BLaER1 (cell line): ENCODE data around the gene UBE2S.
A peak's percentile ranks its signal among the peaks of the same experiment; 100 is the strongest.

Experiments
- H3K27ac ChIP-seq: shearing (Covaris generic); formaldehyde crosslinking; 2 replicates; pipeline ENCODE4 v1.8.1; 2022
- H3K27me3 ChIP-seq: shearing (Covaris generic); formaldehyde crosslinking; 2 replicates; pipeline ENCODE4 v1.8.1; 2022
- H3K36me3 ChIP-seq: shearing (Covaris generic); formaldehyde crosslinking; 2 replicates; pipeline ENCODE4 v1.8.1; 2022
- H3K4me1 ChIP-seq: shearing (Covaris generic); formaldehyde crosslinking; 2 replicates; pipeline ENCODE4 v1.8.1; 2022
- H3K4me2 ChIP-seq: shearing (Covaris generic); formaldehyde crosslinking; 2 replicates; pipeline ENCODE4 v1.8.1; 2022
- H3K4me3 ChIP-seq: shearing (Covaris generic); formaldehyde crosslinking; 2 replicates; pipeline ENCODE4 v1.8.1; 2022
- H3K9ac ChIP-seq: shearing (Covaris generic); formaldehyde crosslinking; 2 replicates; pipeline ENCODE4 v1.8.1; 2022
- H3K9me3 ChIP-seq: shearing (Covaris generic); formaldehyde crosslinking; 2 replicates; pipeline ENCODE4 v1.8.1; 2022
- H4K20me1 ChIP-seq: shearing (Covaris generic); formaldehyde crosslinking; 2 replicates; pipeline ENCODE4 v1.8.1; 2022
- Cebpa-rat ChIP-seq: shearing (Covaris generic); IDR thresholded peaks from 2 replicates; pipeline ENCODE4 v1.8.1; 2022

Gene UBE2S

DNA sequence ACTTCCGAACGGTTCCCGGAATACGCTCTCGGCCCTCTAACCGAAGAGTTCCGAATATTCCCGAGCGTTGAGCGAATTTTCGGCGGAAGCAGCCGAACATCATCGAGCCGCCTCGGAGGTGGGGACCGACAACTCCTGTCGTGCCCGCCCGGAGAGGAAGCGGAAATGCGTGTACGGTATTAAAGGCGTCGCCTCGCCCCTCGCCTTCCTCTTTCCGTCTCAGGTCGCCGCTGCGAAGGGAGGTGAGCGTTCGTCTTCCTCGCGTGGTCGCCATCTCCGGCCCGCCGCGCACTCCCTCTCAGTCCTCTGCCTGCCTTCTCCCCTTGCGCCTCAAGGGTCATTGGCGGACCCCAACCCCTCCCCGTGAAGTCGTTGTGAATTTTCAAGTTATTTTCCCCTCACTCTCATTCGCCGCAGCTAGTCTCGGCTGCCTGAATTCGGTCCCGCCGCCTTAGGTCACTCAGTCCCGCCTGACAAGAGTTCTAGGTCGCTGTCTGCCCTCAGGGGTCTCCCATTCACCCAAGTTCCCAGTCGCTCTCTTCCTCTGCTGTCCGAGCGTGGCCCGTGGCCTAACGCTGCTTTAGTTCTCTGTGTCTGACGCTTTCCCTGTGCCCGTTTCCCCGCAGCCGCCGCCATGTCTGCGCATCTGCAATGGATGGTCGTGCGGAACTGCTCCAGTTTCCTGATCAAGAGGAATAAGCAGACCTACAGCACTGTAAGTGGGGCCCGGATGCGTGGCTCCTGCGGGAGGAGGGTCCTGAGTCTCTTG lies 21.7 kb downstream of the UBE2S start, which contains the start of gene RPL28:
TSS of gene RPL28 (plus strand) at position 209 of the 769 bp plus-strand sequence. CDS start at position 635, 426 bp downstream.
- Histone ChIP-seq H3K4me2 (peak within 1 kb of the TSS; percentile 99), H3K9ac (peak within 1 kb of the TSS; percentile 99), H3K27me3 (no peaks in the 10 kb centered on the region), H3K27ac (peak within 1 kb of the TSS; percentile 96), H4K20me1 (peaks cover 51% of the 10 kb centered on the region), H3K36me3 (peaks cover 46% of the 10 kb centered on the region), H3K9me3 (no peaks in the 10 kb centered on the region), H3K4me3 (peak within 1 kb of the TSS; percentile 92), H3K4me1 (peaks cover 72% of the 10 kb centered on the region)
- no peak for TF ChIP-seq Cebpa-rat

- Histone ChIP-seq H4K20me1 (peaks cover 44% of the 10 kb centered on the region), H3K27ac (peak overlapping the region; percentile 96), H3K27me3 (no peaks in the 10 kb centered on the region), H3K4me1 (peaks cover 64% of the 10 kb centered on the region), H3K4me2 (peak overlapping the region; percentile 99), H3K9ac (peak overlapping the region; percentile 99), H3K4me3 (peak overlapping the region; percentile 92), H3K9me3 (no peaks in the 10 kb centered on the region), H3K36me3 (peaks cover 38% of the 10 kb centered on the region)
- TF ChIP-seq Cebpa-rat = no peak
These were observed 22.5 kb downstream of the UBE2S start for GRCh38 chr19:55384920-55385723.

DNA sequence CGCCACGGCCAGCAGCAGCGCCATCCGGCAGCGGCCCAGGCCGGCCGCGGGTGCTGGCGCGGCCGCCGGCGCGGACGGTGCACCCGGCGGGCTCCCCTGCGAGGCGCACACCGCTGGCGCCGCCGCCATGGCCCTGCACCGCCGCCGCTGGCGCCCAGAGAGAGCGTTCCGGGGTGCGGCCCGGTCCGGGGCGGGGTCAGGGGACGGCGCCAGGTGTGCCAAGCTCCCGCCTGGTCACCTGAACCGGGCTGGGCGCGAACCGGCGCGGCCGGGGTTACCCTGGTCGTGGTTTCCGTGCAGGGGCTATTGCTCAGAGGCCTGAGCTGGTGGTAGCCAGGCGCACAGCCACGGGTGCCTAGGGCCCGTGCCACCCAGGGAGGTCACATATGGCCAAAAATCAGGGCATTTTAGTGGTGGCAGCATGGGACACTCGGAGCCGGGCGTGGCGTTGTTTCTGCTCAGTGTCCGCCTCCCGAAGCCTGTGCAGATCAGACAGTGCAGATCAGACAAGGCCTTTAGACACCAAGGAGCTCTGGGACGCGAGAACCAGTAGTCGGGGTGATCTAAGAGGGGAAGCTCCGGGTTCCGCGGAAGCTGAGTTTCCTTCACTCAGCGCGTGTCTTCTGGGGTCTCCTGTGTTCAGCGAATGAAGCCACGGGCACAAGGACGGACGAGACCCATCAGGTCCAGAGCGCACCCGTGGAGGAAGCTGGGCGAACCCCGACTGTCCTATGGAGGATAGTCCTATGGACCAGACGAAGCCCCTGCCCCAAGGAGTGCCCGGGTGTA lies 23.3 kb downstream of the UBE2S start, which contains the start of gene TMEM238:
TSS of gene TMEM238 (minus strand) at position 162 of the 789 bp plus-strand sequence. CDS start at position 129, 33 bp downstream.
- TF ChIP-seq Cebpa-rat = no peak
- Histone ChIP-seq H3K27ac (peak within 1 kb of the TSS; percentile 96), H3K4me1 (peaks cover 56% of the 10 kb centered on the region), H3K9me3 (no peaks in the 10 kb centered on the region), H3K27me3 (no peaks in the 10 kb centered on the region), H3K4me2 (peak within 1 kb of the TSS; percentile 99), H3K9ac (peak within 1 kb of the TSS; percentile 99), H4K20me1 (peaks cover 36% of the 10 kb centered on the region), H3K4me3 (peak within 1 kb of the TSS; percentile 92), H3K36me3 (peaks cover 30% of the 10 kb centered on the region)

DNA sequence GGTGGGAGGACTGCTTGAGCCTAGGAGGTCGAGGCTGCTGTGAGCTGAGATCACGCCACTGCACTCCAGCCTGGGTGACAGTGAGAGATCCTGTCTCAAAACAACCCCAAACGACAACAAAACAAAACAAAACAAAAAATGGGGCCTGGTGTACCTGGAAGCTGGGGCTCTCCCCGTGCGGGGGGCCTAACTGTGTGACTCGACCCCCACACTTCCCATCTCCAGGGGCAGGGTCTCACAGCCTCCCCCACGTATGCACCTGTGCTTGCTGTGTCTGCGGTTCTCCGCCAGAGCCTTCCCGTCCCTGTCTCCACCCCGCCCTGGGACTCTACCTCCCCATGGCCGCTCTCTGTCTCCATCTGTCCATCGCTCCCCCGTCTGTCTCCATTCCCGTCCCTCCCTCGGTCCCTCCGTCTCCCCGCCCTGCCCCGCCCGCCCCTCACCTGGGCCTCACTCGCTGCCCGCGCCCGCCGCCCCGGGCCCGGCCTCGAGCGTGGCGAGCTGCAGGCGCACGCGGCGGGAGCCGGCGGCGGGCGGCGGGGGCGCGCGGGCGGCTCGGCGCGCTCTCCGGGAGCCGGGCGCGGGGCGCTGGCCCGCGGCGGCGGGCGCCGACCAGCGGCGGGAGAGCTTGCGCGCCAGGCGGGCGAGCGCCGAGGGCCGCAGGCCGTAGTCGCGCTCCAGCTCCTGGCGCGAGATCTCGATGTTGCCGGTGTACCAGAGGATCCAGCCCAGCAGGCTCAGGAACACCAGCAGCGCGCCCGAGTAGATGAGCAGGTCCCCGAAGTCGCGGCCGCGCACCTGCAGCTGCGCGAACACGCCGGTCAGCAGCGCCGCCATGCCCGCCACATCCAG lies 24.1 kb downstream of the UBE2S start:
- Histone ChIP-seq H3K4me2 (peak overlapping the region; percentile 99), H3K4me1 (peaks cover 48% of the 10 kb centered on the region), H3K9me3 (no peaks in the 10 kb centered on the region), H3K27ac (peak overlapping the region; percentile 96), H3K4me3 (peak overlapping the region; percentile 92), H4K20me1 (peaks cover 27% of the 10 kb centered on the region), H3K9ac (peak overlapping the region; percentile 99), H3K27me3 (no peaks in the 10 kb centered on the region), H3K36me3 (peaks cover 22% of the 10 kb centered on the region)
- TF ChIP-seq Cebpa-rat = no peak

DNA sequence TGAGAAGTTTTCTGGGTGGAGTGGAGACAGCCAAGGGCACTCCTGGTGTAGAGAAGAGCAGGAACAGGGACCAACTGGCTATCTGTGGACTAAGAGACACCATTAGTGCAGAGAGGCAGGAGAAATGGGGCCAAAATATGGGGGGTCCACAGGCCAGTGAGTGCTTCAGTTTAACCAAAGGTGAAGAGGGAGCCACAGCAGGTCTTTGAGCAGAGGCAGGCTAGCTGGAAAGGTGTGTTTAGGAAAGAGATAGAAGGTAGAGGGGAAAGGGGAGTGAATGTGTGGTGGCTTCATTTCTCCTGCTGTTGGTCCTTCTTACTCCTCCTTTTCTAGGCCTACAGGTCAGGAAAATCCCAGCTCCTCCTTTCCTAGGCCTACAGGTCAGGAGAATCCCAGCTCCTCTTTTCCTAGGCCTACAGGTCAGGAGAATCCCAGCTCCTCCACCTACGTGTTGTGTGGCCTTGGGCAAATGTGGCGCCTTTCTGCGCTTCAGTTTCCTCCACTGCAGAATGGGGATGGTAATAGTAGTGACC lies 25.0 kb downstream of the UBE2S start:
- Histone ChIP-seq H4K20me1 (peaks cover 18% of the 10 kb centered on the region), H3K9me3 (no peaks in the 10 kb centered on the region), H3K27ac (peak overlapping the region; percentile 96), H3K27me3 (peaks cover 4% of the 10 kb centered on the region), H3K4me1 (peaks cover 39% of the 10 kb centered on the region), H3K4me2 (peak overlapping the region; percentile 99), H3K9ac (peak overlapping the region; percentile 99), H3K4me3 (peak overlapping the region; percentile 92), H3K36me3 (peaks cover 13% of the 10 kb centered on the region)
- no peak for TF ChIP-seq Cebpa-rat

GRCh38 chr19:55382013-55382412 lies 25.6 kb downstream of the UBE2S start:
- Histone ChIP-seq H3K9ac (no peak overlapping the region), H3K36me3 (peaks cover 7% of the 10 kb centered on the region), H3K27ac (no peak overlapping the region), H3K27me3 (peaks cover 7% of the 10 kb centered on the region), H3K9me3 (no peaks in the 10 kb centered on the region), H4K20me1 (peaks cover 12% of the 10 kb centered on the region), H3K4me2 (peak overlapping the region; percentile 99), H3K4me3 (no peak overlapping the region), H3K4me1 (peaks cover 33% of the 10 kb centered on the region)
- TF ChIP-seq Cebpa-rat = no peak

GRCh38 chr19:55379174-55379573 lies 28.4 kb downstream of the UBE2S start:
- Histone ChIP-seq H3K9ac (no peak overlapping the region), H3K36me3 (no peaks in the 10 kb centered on the region), H4K20me1 (no peaks in the 10 kb centered on the region), H3K4me2 (no peak overlapping the region), H3K27ac (no peak overlapping the region), H3K27me3 (peaks cover 25% of the 10 kb centered on the region), H3K4me3 (no peak overlapping the region), H3K9me3 (no peaks in the 10 kb centered on the region), H3K4me1 (peaks cover 22% of the 10 kb centered on the region)
- no peak for TF ChIP-seq Cebpa-rat

DNA sequence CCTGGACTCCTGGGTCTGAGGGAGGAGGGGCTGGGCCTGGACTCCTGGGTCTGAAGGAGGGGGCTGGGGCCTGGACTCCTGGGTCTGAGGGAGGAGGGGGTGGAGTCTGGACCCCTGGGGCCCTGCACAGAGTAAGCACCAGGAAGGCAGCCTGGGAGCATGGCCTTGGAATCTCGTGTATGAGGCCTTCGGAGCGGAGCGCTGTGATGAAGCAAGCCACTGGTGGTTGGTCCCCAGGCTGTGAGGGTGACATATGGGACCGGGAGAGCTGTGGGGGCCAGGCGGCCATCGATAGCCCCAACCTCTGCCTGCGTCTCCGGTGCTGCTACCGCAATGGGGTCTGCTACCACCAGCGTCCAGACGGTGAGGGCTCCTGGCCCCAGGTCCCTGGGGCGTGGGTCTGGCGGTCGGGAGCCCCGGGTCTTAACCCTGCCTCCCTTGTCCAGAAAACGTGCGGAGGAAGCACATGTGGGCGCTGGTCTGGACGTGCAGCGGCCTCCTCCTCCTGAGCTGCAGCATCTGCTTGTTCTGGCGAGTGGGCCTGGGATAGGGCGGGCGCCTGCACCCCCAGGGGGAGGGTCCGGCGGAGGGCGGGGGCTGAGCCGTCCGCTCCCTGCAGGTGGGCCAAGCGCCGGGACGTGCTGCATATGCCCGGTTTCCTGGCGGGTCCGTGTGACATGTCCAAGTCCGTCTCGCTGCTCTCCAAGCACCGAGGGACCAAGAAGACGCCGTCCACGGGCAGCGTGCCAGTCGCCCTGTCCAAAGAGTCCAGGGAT lies 30.0 kb downstream of the UBE2S start:
- no peaks in the 10 kb centered on the region for H3K36me3 ChIP-seq
- H3K4me2 ChIP-seq = no peak overlapping the region
- H3K27ac ChIP-seq = no peak overlapping the region
- no peak for TF ChIP-seq Cebpa-rat
- no peak overlapping the region for H3K9ac ChIP-seq
- H4K20me1 ChIP-seq = peaks cover 4% of the 10 kb centered on the region; the same call in 1 of the 2 replicates
- peaks cover 16% of the 10 kb centered on the region for H3K4me1 ChIP-seq
- no peaks in the 10 kb centered on the region for H3K9me3 ChIP-seq
- H3K27me3 ChIP-seq = peaks cover 39% of the 10 kb centered on the region
- no peak overlapping the region for H3K4me3 ChIP-seq
